GM19328 (cell line): Measurements from ENCODE around the gene RFX8.

Source experiments
- ATAC-seq: cut with Tn5 transposase; IDR thresholded peaks from one replicate; pipeline ENCODE4 v1.9.1; 2021; ENCODE audit warnings: mild to moderate bottlenecking, moderate library complexity; ENCODE audit not compliant: unreplicated experiment

The RFX8 gene

DNA sequence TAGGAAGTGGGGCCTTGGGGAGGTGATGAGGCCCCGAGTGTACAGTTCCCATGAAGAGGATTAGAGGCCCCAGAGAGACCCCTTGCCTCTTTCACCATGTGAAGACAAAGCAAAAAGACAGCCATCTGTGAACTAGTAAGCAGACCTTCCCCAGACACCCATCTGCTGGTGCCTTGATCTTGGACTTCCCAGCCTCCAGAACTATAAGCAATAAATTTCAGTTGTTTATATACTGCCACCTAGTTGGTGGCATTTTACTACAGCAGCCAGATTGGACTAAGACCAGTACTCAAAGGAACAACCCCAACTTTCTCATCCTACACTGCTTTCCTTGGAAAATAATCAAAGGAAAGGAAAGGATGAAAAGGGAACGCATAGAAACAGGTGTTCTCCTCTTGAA, 59.7 kb downstream of the RFX8 start:
- ATAC-seq, result no peak

DNA sequence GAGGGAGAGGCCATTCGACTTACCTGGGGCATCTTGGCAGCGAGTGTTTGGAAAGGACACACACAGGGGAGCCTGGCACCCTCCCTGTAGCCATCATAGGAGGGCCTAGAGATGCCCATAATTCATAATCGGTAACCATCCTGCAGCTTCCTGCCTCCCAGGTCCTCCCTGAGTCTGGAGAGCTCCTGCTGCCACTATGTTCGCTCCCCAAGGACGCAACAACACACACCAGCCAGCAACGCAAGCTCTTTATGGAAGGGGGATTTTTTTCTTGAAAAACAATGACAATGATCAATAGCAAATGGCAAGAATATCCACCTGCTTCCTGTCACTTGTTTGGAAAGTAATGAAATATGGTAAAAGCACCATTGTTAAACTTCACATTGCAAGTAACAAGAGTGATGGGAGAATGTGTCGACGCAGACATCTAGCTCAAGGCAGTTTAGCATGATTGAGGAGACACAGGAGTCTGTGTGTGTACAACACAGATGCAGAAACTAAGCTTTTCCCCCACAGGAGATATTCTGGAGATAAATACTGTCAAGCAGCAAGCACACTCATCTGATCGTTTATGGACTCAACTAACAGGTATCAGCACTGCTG, 62.7 kb downstream of the RFX8 start:
- no peak for ATAC-seq

DNA sequence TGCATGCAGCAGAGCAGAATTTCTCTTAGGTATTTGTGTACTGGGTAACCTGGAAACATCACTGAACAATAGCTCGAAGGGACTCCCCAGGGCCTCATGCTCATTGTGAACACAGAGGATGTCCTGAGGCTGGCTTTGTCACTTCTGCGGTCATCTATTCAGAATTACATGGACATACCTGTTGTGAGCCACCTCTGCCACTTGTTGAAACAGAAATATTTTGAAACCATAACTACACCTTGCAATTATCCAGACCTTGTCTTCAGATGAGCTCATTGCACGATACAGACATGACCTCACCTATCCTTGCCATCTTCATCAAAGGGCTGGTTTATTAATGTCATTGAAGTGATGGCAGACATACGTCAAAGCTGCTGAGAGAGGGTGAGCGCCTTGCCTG, 64.2 kb downstream of the RFX8 start:
- ATAC-seq, result no peak

DNA sequence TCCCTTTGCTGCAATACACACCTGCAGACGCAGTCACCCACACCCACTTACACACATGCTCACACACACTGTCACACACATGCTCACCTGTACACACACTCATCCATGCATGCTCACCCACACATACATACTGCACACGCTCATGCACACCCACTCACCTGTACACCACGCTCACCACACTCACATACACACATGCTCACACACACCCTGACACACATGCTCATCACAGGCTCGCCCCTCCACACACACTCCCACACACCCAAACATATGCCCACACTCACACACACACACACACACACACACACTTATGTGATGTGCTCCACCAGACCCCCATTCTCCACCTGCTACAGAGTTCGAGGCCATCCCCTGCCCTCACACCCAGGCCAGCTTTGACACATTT, 64.8 kb downstream of the RFX8 start:
- no peak for ATAC-seq

DNA sequence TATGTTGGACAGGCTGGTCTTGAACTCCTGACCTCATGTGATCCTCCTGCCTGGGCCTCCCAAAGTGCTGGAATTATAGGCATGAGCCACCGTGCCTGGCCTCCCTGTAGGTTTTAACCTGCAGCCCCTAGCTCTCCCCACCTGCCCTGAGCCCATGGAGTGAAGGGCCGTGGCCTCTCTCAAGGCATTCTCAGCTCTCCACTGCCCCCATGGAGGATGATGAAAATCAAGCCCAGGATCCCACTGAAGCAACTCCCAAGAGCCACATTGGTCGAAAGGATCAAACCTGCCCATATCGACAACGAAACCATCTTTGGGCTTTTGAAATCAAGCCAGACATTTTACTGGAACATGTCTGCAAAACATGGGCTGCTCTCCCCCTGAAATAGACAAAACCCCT, 65.2 kb downstream of the RFX8 start:
- no peak for ATAC-seq

DNA sequence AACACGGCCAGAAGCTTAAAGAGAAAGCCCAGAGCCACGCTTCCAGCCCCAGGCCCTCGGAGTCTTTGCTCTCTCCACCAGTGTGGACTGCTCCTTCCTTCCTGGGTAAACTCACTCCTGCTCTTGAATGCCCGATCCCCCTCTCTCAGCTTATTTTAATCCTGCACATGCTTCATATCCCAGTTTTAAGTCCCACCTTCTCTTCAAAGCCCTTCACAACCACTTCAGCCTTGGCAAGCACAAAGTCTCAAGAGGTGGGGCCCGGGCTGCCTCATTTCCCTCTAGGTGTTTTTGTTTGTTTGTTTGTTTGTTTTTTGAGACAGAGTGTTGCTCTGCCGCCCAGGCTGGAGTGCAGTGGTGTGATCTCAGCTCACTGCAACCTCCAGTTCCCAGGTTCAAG, 66.0 kb downstream of the RFX8 start:
- ATAC-seq, result no peak

DNA sequence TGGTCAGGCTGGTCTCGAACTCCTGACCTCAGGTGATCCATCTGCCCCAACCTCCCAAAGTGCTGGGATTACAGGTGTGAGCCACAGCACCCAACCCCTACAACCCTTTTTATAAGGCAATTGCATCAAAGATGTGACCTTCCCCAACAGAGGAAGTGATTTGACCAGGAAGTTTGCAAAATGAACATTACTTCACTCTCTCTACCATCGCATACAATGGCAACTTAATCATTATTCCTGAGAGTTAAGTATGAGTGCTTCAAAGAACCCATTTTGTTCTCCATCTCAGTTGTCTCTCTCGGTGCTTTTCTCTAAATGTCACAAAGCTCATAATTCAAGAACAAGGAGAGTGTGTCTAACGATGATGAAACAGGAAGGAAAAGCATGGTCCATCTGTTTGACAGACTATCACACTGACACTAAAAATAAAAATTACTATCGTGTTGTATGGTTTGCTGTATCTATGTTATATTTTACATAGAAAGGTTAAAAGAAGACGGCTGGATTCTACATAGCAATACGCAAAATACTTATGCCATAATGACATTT, 69.5 kb downstream of the RFX8 start:
- no peak for ATAC-seq

DNA sequence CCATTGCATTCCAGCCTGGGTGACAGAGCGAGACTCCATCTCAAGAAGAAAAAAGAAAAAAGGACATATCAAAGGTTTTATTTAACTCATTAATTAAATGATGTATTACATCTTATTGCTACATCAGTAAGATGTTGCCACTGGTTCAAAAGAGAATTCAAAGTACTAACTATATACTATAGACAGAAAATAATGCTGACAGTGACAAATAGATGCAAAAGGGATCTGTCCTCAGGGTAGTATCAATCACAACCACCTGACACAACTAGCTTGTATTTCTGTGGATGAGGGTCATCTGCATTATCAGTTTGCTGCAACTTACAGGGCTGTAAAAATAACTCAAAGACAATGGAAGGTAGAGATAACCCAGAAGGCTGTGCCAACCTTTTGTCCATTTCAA, 71.2 kb downstream of the RFX8 start:
- no peak for ATAC-seq

DNA sequence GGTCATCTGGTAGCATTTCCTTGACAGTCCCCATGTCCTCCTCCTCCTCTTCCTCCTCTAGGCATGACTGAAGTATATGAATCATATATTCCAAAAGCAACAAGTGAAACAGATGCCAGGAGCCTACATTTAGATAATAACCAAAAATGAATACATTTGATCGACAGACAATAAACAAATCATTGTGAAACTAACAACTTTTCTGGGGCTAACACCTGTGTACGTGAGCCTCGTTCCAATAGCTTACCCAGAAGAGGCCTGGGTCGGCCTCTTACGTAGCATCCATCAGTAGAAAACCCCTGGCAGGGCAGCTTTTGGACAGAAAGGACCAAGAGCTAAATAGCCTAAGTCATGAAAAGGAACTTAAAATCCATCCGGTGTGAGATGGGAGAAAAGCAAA, 72.3 kb downstream of the RFX8 start:
- no peak for ATAC-seq

DNA sequence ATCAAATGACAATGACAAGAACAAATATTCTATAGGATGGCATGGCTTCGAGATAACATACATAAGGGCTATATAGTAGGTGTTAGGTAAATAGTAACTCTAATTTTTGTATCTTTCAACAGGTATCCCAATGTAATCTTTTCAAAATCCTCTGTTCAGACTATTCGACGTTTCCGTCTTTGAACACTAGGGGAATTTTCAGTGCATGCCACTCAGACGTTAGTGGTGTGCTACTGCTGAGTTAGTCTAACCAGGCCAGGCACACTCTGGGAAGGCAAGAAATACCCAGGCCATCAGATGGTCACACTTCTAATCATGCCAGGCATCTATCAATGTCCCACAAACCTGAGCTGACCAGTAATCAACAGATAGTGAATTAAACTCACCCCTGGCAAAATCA, 73.0 kb downstream of the RFX8 start:
- no peak for ATAC-seq

DNA sequence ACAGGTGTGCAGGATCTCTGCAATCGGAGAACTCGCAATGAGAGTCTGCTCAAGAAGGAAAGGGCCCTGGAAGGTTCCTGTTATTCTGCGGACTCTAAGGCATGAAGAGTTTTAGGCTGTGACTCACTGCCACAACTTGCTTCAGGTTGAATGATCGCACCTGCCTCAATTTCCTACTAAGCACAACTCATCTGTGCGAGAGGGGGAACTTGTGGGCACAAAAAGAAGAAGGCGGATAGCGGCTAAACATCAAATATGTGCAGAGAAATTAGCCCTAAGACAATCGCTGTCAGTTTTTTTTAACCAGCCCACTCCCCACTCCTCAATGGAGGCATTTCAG, 73.6 kb downstream of the RFX8 start:
- no peak for ATAC-seq

DNA sequence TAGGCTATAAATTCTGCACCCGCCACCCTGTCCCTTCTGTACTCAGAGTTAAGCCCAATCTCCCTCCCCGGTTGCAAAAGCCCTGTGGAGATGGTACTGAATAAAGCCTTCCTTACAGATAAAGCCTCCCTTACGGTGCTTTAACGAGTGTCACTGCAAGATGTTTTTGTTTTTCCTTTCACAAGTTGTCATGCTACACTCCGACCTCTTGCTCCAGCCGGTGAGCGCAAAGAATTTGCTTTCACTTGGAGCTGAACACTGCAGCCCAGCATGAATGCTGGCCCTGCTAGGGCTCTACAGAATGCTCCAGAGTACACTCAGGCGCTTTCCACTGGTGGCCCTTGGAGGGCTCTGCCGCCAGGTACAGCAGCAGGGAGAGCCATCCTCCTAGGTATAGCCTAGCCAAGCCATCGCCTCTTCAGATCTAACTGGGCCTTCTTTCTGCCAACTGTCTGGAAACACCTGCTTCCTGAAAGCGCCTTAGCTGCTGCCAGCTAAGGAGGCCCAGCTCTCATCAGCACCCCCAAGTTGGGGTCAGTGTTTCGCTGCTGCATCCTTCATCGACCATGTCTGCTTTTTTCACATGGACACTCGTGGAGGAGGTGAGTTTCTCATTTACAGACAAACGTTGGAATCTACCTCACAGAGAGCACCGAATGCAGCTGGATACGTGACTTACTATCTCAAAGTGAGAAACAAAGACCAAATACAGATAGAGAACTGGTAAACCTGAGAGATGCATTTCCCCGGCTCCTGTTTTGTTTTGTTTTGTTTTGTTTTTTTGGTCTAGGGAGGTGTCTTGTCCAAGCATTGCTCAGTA, 74.2 kb downstream of the RFX8 start:
- ATAC-seq, result no peak

DNA sequence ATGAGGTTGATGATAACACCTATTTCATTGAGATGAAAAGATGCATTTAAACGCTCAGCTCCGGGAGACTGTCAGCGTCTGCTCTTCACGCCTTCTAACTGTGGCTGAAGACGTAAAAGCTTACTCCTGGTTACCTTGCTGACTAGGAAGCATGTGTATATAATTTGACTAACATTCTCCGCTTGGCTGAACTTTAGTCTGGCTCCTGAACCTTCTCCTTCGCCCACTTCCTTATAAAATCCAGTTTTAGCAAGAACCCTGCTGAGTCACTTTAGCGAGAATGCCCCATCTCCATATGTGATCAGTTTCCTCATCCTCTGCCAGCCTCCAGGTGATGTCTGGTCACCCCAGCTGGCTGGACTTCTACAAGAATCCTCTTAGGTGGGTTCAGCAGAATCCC, 74.9 kb downstream of the RFX8 start:
- no peak for ATAC-seq

DNA sequence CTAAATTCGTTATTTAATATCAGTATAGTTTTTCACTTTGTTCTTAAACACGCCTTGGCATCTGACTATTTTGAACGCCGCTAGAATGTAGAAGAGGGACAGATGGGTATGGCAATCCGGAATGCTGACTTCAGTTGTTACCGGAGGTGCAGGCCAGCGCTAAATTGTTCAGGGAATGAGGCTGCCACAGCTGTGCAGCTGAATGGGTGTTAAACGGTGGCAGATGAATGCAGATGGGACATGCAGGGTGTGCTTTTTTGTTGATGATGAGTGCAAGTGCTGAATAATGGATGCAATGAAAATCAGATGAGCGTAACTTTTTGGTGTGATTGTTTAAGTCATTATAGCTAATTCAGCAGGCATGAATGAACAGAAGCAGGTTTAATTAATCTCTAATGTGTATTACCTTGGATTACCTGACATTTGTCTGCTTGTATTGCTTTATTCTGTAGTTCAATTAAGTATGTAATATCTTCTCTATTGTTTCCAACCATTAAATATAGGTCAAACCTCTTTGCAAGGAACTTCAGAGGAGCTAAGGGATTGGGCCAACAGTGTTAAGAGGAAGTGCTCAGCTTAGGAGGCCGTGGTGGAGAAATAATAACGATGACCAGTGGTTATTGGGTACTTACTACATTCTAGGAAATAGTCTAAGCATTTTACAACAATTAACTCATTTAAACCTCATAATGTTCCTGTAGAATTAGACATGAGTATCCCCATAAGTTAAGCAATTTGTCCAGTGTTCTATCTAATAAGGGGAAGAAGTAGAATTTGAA, 75.7 kb downstream of the RFX8 start:
- ATAC-seq, result no peak

DNA sequence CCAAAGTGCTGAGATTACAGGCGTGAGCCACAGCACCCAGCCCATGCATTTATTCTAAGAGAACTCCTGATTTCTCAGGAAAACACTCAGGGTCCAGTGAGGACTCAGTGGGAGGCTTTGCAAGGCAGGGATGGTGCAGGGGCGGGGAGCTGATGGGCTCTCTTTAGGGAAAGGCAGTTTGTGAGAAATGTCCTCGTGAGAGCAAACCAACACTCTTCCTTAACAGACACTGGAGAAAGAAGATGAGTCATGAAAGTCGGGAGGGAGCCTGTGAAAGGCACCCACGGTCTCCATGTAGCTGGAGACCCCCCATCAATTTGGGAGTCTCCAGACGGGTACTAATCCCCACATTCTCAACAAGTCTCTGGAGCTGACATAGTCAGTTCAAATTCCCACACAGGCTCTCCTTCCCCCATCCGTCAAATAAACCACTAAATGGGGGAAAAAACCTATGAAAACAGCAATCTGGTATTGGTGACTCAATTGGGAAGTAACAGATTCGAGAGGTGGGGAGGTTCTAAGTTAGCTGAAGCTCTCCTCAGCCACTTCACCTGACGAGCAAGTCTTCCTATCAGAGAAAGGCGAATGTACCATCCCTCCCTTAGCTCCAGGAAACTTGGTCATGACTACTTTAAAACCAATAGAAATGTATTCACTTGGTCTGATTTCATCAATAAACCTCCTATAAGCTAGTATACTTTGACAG, 76.6 kb downstream of the RFX8 start:
- ATAC-seq, result no peak

DNA sequence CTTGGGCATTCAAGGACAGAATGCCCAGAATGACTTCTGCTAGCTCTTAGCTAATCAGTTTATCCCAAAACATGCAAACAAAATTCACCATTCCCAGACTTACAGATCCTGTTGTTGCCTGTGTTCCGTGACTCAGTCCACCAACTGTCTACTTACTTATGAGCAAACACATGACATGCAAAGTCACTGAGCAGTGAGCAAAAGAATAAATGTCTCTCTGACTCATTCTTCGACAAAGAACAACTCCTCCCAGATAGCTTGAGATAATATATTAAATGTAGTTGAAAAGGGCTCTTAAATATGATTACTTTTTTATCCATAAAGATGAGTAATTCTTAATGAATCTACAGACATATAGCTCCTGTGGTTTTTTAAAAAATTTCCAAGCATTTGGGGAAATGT, 78.6 kb downstream of the RFX8 start:
- ATAC-seq, result no peak

DNA sequence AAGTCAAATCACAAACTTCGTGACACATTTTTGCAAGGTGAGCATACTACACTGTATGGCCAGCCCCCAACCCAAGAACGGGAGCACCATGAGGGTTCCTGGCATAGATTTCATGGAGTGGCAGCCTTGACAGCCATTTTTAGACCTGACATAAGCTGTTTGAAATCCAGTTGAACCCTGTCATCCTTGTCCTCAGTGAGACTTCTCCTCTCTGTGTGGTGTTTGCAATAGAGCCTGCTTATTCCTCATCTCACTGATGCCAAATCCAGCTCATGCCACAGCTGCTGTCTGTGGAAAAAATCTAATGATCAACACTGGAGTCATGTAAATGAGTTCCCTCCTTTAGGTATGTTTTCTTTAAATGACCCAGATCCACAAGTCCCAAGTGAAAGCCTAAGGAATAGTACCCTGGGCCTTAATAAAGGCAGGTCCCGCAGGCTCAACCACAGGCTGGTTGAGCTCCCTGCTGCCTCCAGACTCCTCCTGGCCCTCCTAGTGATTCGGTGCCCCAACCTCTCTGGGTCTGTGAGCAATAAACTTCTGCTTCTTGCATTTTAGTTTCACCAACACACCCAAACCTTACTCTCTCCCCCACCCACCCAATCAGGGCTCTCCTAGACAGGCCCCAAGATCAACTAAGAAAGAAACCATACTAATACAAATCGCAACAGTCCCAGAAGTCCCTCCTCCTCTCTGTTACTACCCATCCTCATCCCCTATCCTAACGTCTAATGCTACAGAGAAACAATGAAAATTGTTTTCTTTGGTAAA, 79.2 kb downstream of the RFX8 start:
- ATAC-seq, result no peak

DNA sequence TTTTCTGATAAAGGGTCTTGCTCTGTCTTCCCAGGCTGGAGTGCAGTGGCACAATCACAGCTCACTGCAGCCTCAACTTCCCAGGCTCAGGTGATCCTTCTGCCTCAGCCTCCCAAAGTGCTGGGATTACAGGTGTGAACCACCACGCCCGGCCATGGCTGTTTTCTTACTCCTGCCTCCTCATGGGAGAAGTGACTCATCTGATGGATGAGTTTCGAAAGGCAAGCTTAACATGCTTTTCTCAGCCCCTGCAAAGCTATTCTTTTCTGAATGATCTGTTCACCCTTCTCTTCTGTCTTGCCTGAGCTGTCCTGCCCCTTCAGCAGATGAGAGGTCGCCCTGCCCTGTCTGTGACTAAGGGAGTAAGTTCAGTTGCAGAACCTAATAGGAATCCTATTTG, 86.7 kb downstream of the RFX8 start:
- ATAC-seq, result no peak

DNA sequence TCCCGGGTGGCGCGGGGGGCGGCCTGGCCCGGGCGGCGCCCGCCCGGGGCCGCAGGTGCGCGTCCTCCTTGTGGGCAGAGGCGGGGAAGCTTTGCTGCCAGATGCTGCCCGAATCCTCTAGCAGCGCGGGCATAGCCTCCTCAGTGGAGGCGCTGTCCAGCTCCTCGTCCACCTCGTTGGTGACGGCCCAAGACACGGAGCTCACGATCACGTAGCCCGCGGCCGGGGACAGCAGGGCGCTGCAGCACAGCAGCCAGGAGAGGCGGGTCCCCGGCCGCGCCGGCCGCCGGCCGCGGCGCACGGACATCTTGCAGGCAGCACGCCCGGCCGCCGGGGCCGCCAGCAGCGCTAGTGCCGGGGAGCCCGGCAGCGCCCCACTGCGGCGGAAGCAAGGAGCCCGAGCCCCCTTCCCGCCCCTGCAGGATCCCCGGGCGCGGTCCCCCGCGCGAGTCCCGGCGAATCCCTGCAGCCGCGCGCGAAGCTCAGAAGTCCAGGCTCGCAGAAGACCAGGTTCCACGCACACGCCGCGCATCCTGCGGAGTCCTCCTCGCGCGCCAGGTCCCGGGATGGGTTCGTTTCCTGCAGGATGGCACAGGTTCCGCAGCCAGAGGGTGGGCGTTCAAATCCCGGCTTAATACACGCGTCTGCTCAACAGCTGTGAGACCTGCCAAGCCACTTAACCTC, 87.6 kb downstream of the RFX8 start, which contains the start of gene CREG2:
CREG2 (minus strand) TSS at position 353 of the 684 bp plus-strand sequence; CDS start at position 307, 46 bp downstream.
- no peak for ATAC-seq
